Measurements from ENCODE around the gene FAM72A.

FAM72A gene

DNA sequence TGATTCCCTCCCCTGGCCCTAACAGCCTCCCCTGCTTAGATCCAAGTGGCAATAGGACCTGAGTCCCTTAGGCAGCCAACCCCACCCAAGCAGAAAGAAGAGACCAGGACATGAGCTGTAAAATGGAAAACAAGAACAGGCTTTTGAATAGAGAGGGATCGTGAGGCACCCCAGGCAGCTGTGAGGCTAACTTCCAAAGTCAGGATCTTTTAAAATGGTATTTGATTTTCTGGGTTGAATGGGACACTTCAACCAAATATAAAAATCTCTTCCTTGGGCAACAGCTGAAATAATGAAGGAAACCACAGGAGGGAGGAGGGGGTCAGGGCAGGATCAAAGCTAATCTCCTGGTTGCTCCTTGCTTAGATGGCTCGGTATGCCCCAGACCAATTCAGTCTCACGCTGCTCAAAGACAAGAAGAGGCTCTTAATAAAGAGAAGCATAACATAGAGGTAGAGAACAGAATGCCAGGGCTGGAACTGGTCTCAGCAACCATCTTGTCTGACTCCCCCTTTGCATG lies 56.8 kb downstream of the FAM72A start:
- DNase-seq = no peak

- no peak for DNase-seq
Observed at GRCh38 chr1:206144605-206145004, 58.0 kb downstream of the FAM72A start.

GRCh38 chr1:206143537-206144172 lies 59.0 kb downstream of the FAM72A start:
- no peak for DNase-seq

DNA sequence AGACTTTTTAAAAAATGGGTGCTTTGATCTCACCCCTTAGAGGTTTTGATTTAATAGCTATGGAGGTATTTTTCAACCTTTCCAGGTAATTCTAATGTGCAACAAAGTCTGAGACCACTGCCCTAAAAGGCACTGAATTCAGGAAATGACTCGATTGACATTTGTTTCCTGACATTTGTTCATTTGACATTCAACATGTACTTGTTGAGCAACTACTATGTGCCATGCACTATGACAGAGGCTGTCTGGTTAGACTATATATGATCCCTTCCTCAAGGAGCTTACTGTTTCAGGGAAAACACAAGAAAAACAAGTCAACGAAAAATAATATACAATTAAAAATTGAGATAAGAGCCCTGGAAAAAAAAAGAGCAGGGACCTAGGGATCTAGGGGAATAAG lies 59.9 kb downstream of the FAM72A start:
- DNase-seq = no peak

DNA sequence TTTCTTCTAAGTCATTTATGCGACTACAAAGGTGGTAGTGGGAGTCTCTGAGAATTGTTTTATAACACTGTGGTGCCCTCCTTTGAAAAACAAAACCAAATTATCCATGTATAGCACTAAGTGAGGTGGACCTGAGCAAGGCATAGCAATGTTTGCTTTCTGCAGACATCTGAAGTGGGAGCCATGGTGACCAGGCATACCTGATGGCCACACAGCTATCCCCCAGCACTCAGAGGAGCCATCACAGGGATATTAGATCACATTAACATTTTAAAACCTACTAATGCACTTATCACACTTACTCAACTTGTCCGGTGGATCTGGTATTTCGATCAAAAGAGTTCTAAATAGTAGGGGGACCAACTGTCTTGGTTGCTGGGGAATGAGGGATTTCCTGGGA lies 60.6 kb downstream of the FAM72A start:
- DNase-seq = no peak

- DNase-seq = no peak
Observed at GRCh38 chr1:206136241-206136640, 66.4 kb downstream of the FAM72A start.
